ENCODE data around the gene TMEM242.

The TMEM242 gene

GRCh38 chr6:157249826-157250225 is 73.5 kb downstream of the TMEM242 start:
- no peak for DNase-seq (ENCODE audit: low read depth)

GRCh38 chr6:157248264-157248663 is 75.1 kb downstream of the TMEM242 start:
- no peak for DNase-seq (ENCODE audit: low read depth)

GRCh38 chr6:157246771-157247484 is 76.4 kb downstream of the TMEM242 start:
- no peak for DNase-seq (ENCODE audit: low read depth)

GRCh38 chr6:157246048-157246630 is 77.2 kb downstream of the TMEM242 start:
- peak; percentile 33 for DNase-seq (ENCODE audit: low read depth)

- no peak for DNase-seq (ENCODE audit: low read depth)
Measured at GRCh38 chr6:157245436-157245835, 77.9 kb downstream of the TMEM242 start.

GRCh38 chr6:157244780-157245179 is 78.5 kb downstream of the TMEM242 start:
- no peak for DNase-seq (ENCODE audit: low read depth)

GRCh38 chr6:157244175-157244574 is 79.1 kb downstream of the TMEM242 start:
- DNase-seq (ENCODE audit: low read depth): peak; percentile 76

- no peak for DNase-seq (ENCODE audit: low read depth)
Measured at GRCh38 chr6:157242791-157243190, 80.5 kb downstream of the TMEM242 start.

GRCh38 chr6:157240960-157241311 is 82.4 kb downstream of the TMEM242 start:
- DNase-seq (ENCODE audit: low read depth): no peak

- peak; percentile 47 for DNase-seq (ENCODE audit: low read depth)
Measured at GRCh38 chr6:157240059-157240959, 83.0 kb downstream of the TMEM242 start.

- no peak for DNase-seq (ENCODE audit: low read depth)
Measured at GRCh38 chr6:157239671-157240058, 83.7 kb downstream of the TMEM242 start.

Measured in stromal cell of bone marrow (primary cell).